HG02970 (cell line): ENCODE results near the gene GPR15.
A peak's percentile ranks its signal among the peaks of the same experiment; 100 is the strongest.

Experiments used
- ATAC-seq: cut with Tn5 transposase; IDR thresholded peaks from one replicate; pipeline ENCODE4 v1.9.1; 2021; ENCODE audit warnings: mild to moderate bottlenecking, moderate library complexity, moderate number of reproducible peaks; ENCODE audit not compliant: unreplicated experiment, low FRiP score

Gene GPR15

GRCh38 chr3:98529856-98530459, 1.8 kb upstream of the GPR15 start:
- no peak for ATAC-seq

GRCh38 chr3:98530676-98531075, 1.1 kb upstream of the GPR15 start:
- no peak for ATAC-seq

- ATAC-seq, result no peak
Measured at GRCh38 chr3:98532275-98532637, 478 bp downstream of the GPR15 start.

- no peak for ATAC-seq
Measured at GRCh38 chr3:98532709-98533571, 1.2 kb downstream of the GPR15 start.

GRCh38 chr3:98534168-98534567, 2.4 kb downstream of the GPR15 start:
- no peak for ATAC-seq

GRCh38 chr3:98534734-98535133, 3.0 kb downstream of the GPR15 start:
- ATAC-seq, result no peak

GRCh38 chr3:98536456-98537017, 4.8 kb downstream of the GPR15 start:
- ATAC-seq, result peak; percentile 68

- ATAC-seq, result peak; percentile 36
Measured at GRCh38 chr3:98540346-98540745, 8.6 kb downstream of the GPR15 start.

GRCh38 chr3:98541695-98542094, 9.9 kb downstream of the GPR15 start:
- no peak for ATAC-seq

- no peak for ATAC-seq
Measured at GRCh38 chr3:98542623-98543022, 10.8 kb downstream of the GPR15 start.

GRCh38 chr3:98545940-98546339, 14.2 kb downstream of the GPR15 start:
- no peak for ATAC-seq

- ATAC-seq, result no peak
Measured at GRCh38 chr3:98548544-98548943, 16.8 kb downstream of the GPR15 start.

- no peak for ATAC-seq
Measured at GRCh38 chr3:98550833-98551232, 19.1 kb downstream of the GPR15 start.

- ATAC-seq, result no peak
Measured at GRCh38 chr3:98551236-98551635, 19.5 kb downstream of the GPR15 start.

GRCh38 chr3:98551754-98552153, 20.0 kb downstream of the GPR15 start:
- no peak for ATAC-seq

GRCh38 chr3:98552232-98553020, 20.6 kb downstream of the GPR15 start:
- ATAC-seq, result no peak

GRCh38 chr3:98553021-98553563, 21.3 kb downstream of the GPR15 start:
- no peak for ATAC-seq

- no peak for ATAC-seq
Measured at GRCh38 chr3:98553753-98554152, 22.0 kb downstream of the GPR15 start.

- no peak for ATAC-seq
Measured at GRCh38 chr3:98554580-98554979, 22.8 kb downstream of the GPR15 start.

- ATAC-seq, result no peak
Measured at GRCh38 chr3:98555025-98555379, 23.2 kb downstream of the GPR15 start.
